Activated CD4-positive, alpha-beta memory T cell treated with anti-CD3 and anti-CD28 coated beads, Interleukin-2, amount 10 ng/mL, durations not matched to agents 7 days and 5 days (primary cell): Measurements from ENCODE around the gene PALMD. TPM values are rescaled to one million over a fixed set of nuclear protein-coding genes. Genes with fewer than 3 reads are reported as not detected.

Source experiments
- CTCF ChIA-PET: fragments of 350-600 bp; sonication (Branson Sonifier 250); formaldehyde crosslinking; loops from one replicate; lab custom pipeline; 2021; ENCODE audit warnings: antibody characterized with exemption, inconsistent platforms; lab: Charles Lee
- POLR2A ChIA-PET: fragments of 350-600 bp; sonication (Branson Sonifier 250); formaldehyde crosslinking; loops from one replicate; lab custom pipeline; 2021; ENCODE audit warnings: antibody characterized with exemption; lab: Charles Lee
- DNase-seq: peaks from one replicate; pipeline ENCODE4 v3.0.0-alpha.2; 2020
- H3K27ac Mint-ChIP-seq: one replicate; pipeline ENCODE4 v1.8.0; 2021; ENCODE audit warnings: mild to moderate bottlenecking, mixed read lengths
- H3K27me3 Mint-ChIP-seq: one replicate; pipeline ENCODE4 v1.8.0; 2021; ENCODE audit warnings: mixed read lengths
- H3K36me3 Mint-ChIP-seq: one replicate; pipeline ENCODE4 v1.8.0; 2021; ENCODE audit warnings: low read depth, mixed read lengths
- H3K4me1 Mint-ChIP-seq: one replicate; pipeline ENCODE4 v1.8.0; 2021; ENCODE audit warnings: mixed read lengths
- H3K4me3 Mint-ChIP-seq: one replicate; pipeline ENCODE4 v1.8.0; 2021; ENCODE audit warnings: mild to moderate bottlenecking, mixed read lengths
- H3K9me3 Mint-ChIP-seq: one replicate; pipeline ENCODE4 v1.8.0; 2021; ENCODE audit warnings: mixed read lengths
- total RNA-seq, 2 experiments: library from RNA; stranded (reverse); gene quantifications; one replicate each; pipeline ENCODE4 v1.2.3, GENCODE V29; 2021

The PALMD gene
- total RNA-seq, 2 experiments from 2014 or later: not detected

GRCh38 chr1:99728494-99729235 lies 82.8 kb downstream of the PALMD start:
- ChIA-PET POLR2A (no interaction called here), CTCF (interaction anchor here (0.9 to 1.2 kb wide), 2 partner anchors 21 to 43 kb away, joined by 3 to 6 read pairs; no protein-coding TSS in a partner anchor)
- Mint-ChIP-seq H3K4me3 (no peak overlapping the region), H3K36me3 (no peaks in the 10 kb centered on the region), H3K4me1 (no peaks in the 10 kb centered on the region), H3K27ac (no peak overlapping the region), H3K27me3 (peaks cover 3% of the 10 kb centered on the region), H3K9me3 (no peaks in the 10 kb centered on the region)
- DNase-seq: no peak

GRCh38 chr1:99731384-99731783 lies 85.5 kb downstream of the PALMD start:
- Mint-ChIP-seq H3K27me3 (peaks cover 3% of the 10 kb centered on the region), H3K4me1 (no peaks in the 10 kb centered on the region), H3K9me3 (no peaks in the 10 kb centered on the region), H3K27ac (no peak overlapping the region), H3K4me3 (no peak overlapping the region), H3K36me3 (no peaks in the 10 kb centered on the region)
- ChIA-PET CTCF (no interaction called here), POLR2A (no interaction called here)
- DNase-seq: no peak

- no peaks in the 10 kb centered on the region for H3K36me3 Mint-ChIP-seq
- ChIA-PET POLR2A (no interaction called here), CTCF (no interaction called here)
These were observed 89.9 kb downstream of the PALMD start for GRCh38 chr1:99735852-99736251.

GRCh38 chr1:99737016-99737415 lies 91.1 kb downstream of the PALMD start:
- Mint-ChIP-seq H3K4me1 (no peaks in the 10 kb centered on the region), H3K27me3 (peaks cover 3% of the 10 kb centered on the region), H3K9me3 (no peaks in the 10 kb centered on the region), H3K4me3 (no peak overlapping the region), H3K27ac (no peak overlapping the region), H3K36me3 (no peaks in the 10 kb centered on the region)
- DNase-seq: no peak
- ChIA-PET CTCF (no interaction called here), POLR2A (no interaction called here)

More at GRCh38 chr1:99735852-99736251, 89.9 kb downstream of the PALMD start:
- no peak for DNase-seq
- Mint-ChIP-seq H3K27me3 (peaks cover 3% of the 10 kb centered on the region), H3K4me1 (no peaks in the 10 kb centered on the region), H3K4me3 (no peak overlapping the region), H3K9me3 (no peaks in the 10 kb centered on the region), H3K27ac (no peak overlapping the region)

- CTCF ChIA-PET: no interaction called here
- Mint-ChIP-seq H3K9me3 (no peaks in the 10 kb centered on the region), H3K27ac (no peak overlapping the region), H3K4me3 (no peak overlapping the region), H3K27me3 (no peaks in the 10 kb centered on the region), H3K4me1 (no peaks in the 10 kb centered on the region), H3K36me3 (no peaks in the 10 kb centered on the region)
- no peak for DNase-seq
- POLR2A ChIA-PET: no interaction called here
These were observed 93.0 kb downstream of the PALMD start for GRCh38 chr1:99738858-99739465.

- Mint-ChIP-seq H3K36me3 (no peaks in the 10 kb centered on the region), H3K9me3 (no peaks in the 10 kb centered on the region), H3K4me1 (no peaks in the 10 kb centered on the region), H3K27ac (no peak overlapping the region), H3K4me3 (no peak overlapping the region), H3K27me3 (no peaks in the 10 kb centered on the region)
- ChIA-PET CTCF (no interaction called here), POLR2A (no interaction called here)
- DNase-seq: no peak
These were observed 94.2 kb downstream of the PALMD start for GRCh38 chr1:99740141-99740540.

Other genes with a start within 250 kb of the PALMD start
- gene FRRS1, start 120.5 kb downstream of the PALMD start, total RNA-seq: 1 to 10 TPM; 1.2 to 1.7 TPM
- 10 to 100 TPM; 13.0 to 13.9 TPM for gene AGL, start 204.2 kb downstream of the PALMD start, total RNA-seq